ENCODE data around the gene PRELID3B. TPM values are rescaled to one million over a fixed set of nuclear protein-coding genes. Genes with fewer than 3 reads are reported as not detected.

The PRELID3B gene
- total and polyA plus RNA-seq, 2 of the 13 experiments (the other 11 are each of a cell fraction or from before 2014, with no cell fraction given) = 23.3 to 42.6 TPM

GRCh38 chr20:59015812-59016711 lies 26.5 kb downstream of the PRELID3B start (continued):
- peak; percentile 75 for TF ChIP-seq ZNF263 (CRISPR knock-in tag; IDR thresholded peaks at IDR 0.05)
- peak; percentile 99 for TF ChIP-seq MIXL1 (CRISPR knock-in tag; IDR thresholded peaks at IDR 0.05)
- TF ChIP-seq ZNF3 (CRISPR knock-in tag; IDR thresholded peaks at IDR 0.05) = no peak
- no peak for TF ChIP-seq FOXA1 (IDR thresholded peaks at IDR 0.05)
- peak; percentile 95 for TF ChIP-seq FOXA1 (CRISPR knock-in tag; IDR thresholded peaks at IDR 0.05)
- no peak for TF ChIP-seq ZNF468 (CRISPR knock-in tag; IDR thresholded peaks at IDR 0.05)
- no peak for TF ChIP-seq CERS6 (CRISPR knock-in tag; IDR thresholded peaks at IDR 0.05)
- no peak for TF ChIP-seq RFX3 (CRISPR knock-in tag; IDR thresholded peaks at IDR 0.05)
- TF ChIP-seq ZNF841 (CRISPR knock-in tag; IDR thresholded peaks at IDR 0.05; ENCODE audit: borderline replicate concordance) = no peak
- peak; percentile 73 for TF ChIP-seq DRAP1 (CRISPR knock-in tag; IDR thresholded peaks at IDR 0.05)
- TF ChIP-seq AHDC1 (CRISPR knock-in tag; IDR thresholded peaks at IDR 0.05; ENCODE audit: borderline replicate concordance) = peak; percentile 77; the same call in 1 of the 2 replicates
- peak; percentile 86 for TF ChIP-seq ZNF687 (CRISPR knock-in tag; IDR thresholded peaks at IDR 0.05)
- TF ChIP-seq HDAC1 (CRISPR knock-in tag; IDR thresholded peaks at IDR 0.05) = peak; percentile 96
- TF ChIP-seq ZNF761 (CRISPR knock-in tag; conservative IDR thresholded peaks at IDR 0.05) = peak; percentile 60; the same call in 1 of the 2 replicates
- no peak for TF ChIP-seq ZNF337 (CRISPR knock-in tag; IDR thresholded peaks at IDR 0.05; ENCODE audit: borderline replicate concordance, low read depth)
- TF ChIP-seq ETS1 (CRISPR knock-in tag; IDR thresholded peaks at IDR 0.05) = no peak
- no peak for TF ChIP-seq HCFC1 (IDR thresholded peaks at IDR 0.05; ENCODE audit: low read depth, low read length)
- peak; percentile 80 for TF ChIP-seq HNF4A (CRISPR knock-in tag; IDR thresholded peaks at IDR 0.05)

Measured in HepG2 (cell line).